ENCODE data around the gene DPEP1. TPM values are rescaled to one million over a fixed set of nuclear protein-coding genes. Genes with fewer than 3 reads are reported as not detected.

The DPEP1 gene
- total and polyA plus RNA-seq, 2 donors (not counting 1 experiment from before 2014, with no cell fraction given): not detected

DNA sequence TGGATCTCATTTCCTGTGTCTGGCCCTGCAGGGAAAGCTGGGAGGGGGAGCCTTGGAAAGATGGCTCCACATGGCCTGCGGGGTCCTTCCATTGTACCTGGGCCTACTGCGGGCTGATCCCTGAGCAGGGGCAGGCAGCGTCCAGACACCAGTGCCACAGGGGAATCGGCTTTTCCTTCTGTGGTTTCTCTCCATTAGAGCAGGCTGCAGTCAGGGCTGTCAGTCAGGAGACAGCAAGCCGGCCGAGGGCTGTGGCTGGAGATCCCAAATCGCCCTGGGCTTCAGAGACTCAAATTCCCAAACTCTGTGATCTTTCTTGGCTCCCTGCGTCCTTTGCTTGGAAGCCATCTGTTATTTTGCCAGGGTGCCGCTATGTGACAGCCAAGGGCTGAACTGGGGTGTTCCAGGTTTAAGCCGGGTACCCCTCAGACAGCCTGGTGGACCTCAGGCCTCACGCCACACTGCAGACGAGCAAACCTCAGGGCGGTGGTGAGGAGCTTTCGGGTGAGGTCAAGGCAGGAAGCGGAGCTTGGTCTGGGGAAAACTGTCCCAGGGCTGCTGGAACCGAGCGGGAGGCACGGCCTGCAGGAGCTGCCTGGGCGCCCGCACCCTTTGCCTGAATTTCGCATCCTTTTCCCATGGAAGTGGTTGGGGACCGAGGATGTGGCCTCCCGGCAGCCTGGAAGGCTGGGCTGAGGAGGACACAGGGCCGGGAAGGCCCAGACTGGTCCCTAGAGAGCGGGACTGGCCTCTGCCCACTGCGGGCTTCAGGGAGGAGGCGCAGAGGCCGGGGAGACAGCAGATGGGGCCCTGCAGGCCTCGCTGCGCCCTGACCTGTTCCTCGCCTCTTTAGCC is 39.4 kb upstream of the DPEP1 start:
- intact Hi-C loops (cut with micrococcal nuclease): no loop called here
- no peak for TF ChIP-seq EZH2 (IDR thresholded peaks at IDR 0.05; ENCODE audit: borderline replicate concordance, insufficient read depth, low read depth, low read length, poor library complexity, severe bottlenecking)
- TF ChIP-seq, protein P1, sequence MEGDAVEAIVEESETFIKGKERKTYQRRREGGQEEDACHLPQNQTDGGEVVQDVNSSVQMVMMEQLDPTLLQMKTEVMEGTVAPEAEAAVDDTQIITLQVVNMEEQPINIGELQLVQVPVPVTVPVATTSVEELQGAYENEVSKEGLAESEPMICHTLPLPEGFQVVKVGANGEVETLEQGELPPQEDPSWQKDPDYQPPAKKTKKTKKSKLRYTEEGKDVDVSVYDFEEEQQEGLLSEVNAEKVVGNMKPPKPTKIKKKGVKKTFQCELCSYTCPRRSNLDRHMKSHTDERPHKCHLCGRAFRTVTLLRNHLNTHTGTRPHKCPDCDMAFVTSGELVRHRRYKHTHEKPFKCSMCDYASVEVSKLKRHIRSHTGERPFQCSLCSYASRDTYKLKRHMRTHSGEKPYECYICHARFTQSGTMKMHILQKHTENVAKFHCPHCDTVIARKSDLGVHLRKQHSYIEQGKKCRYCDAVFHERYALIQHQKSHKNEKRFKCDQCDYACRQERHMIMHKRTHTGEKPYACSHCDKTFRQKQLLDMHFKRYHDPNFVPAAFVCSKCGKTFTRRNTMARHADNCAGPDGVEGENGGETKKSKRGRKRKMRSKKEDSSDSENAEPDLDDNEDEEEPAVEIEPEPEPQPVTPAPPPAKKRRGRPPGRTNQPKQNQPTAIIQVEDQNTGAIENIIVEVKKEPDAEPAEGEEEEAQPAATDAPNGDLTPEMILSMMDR (IDR thresholded peaks at IDR 0.05): no peak
- Mint-ChIP-seq H3K27me3 (peaks cover 14% of the 10 kb centered on the region), H3K4me1 (peaks cover 16% of the 10 kb centered on the region), H3K9me3 (ENCODE audit: insufficient read depth) (no peaks in the 10 kb centered on the region), H3K4me3 (peak overlapping the region; percentile 71), H3K27ac (peak overlapping the region; percentile 2)
- Histone ChIP-seq H3K27ac (ENCODE audit: low read length in 2 of 2) (no peak overlapping the region), H2AFZ (ENCODE audit: insufficient read depth, low read depth, low read length, poor library complexity, severe bottlenecking) (peak overlapping the region; percentile 71), H3K27me3 (replicated peaks in 1 of 4; ENCODE audit: control extremely low read depth in 1 of 4, control insufficient read depth in 3 of 4, insufficient read depth in 4 of 4, low read length in 3 of 4) (peaks cover 0 to 26% (median 5%) of the 10 kb centered on the region in 4 experiments), H3K9me3 (ENCODE audit: control extremely low read depth in 1 of 3, control insufficient read depth in 2 of 3, insufficient read depth in 1 of 3, low read length in 2 of 3) (no peaks in the 10 kb centered on the region), H3K4me3 (ENCODE audit: control extremely low read depth in 1 of 5, extremely low read depth in 1 of 5, insufficient read depth in 1 of 5, low read depth in 2 of 5, low read length in 4 of 5) (peak overlapping the region in 3 of 5 experiments; percentile 51 to 56 (median 54)), H4K20me1 (ENCODE audit: control insufficient read depth, insufficient read depth, low read length, poor library complexity, severe bottlenecking) (peaks cover 4% of the 10 kb centered on the region), H3K4me1 (ENCODE audit: control insufficient read depth in 2 of 2, insufficient read depth in 2 of 2, low read length in 2 of 2) (peaks cover 29 to 30% of the 10 kb centered on the region in 2 donors), H3K9ac (ENCODE audit: low read length) (peak overlapping the region; percentile 60), H3K79me2 (ENCODE audit: control insufficient read depth, insufficient read depth, low read length) (no peaks in the 10 kb centered on the region), H3K36me3 (replicated peaks in 1 of 2; ENCODE audit: control extremely low read depth in 1 of 2, control insufficient read depth in 1 of 2, extremely low read depth in 1 of 2, insufficient read depth in 2 of 2, low read length in 1 of 2) (no peaks in the 10 kb centered on the region), H3K4me2 (replicated peaks; ENCODE audit: low read depth, low read length, poor library complexity, severe bottlenecking) (peak overlapping the region; percentile 94)
- ChIA-PET POLR2A (no interaction called here), CTCF (no interaction called here)
- 86% methylated on average over 31 of the region's 31 CpGs for WGBS (ENCODE audit: insufficient coverage)
- no peak for ATAC-seq (ENCODE audit: low read depth)
- DNase-seq: no peak

DNA sequence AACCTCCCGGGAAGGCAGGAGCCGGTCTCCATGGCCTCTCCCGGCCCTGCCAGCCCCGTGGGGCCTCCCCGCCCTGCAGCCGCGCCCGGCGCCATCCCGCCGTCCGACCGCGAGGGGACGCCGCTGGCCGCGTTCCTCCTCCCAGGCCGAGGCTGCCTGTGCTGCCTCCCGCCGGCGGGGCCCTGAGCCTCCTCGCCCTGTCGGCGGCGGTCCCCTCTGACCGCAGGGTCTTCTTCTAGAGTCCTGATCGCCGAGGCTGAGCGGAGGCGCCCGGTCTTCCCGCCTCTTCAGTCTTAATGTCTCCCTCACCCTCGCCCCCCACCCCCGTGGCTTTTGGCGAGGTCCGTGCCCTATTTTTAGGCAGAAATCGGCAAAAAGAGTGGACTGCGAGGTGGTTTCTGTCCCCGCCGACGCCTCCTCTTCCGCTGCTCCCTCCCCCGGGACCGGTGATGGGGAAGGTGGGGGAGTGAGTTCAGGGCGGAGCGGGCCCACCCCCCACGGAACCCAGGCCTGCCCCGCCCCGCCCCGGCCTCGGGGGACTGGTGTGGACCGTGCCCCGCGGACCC is 38.7 kb upstream of the DPEP1 start:
- H3K4me1 ChIP-seq (ENCODE audit: control insufficient read depth in 2 of 2, insufficient read depth in 2 of 2, low read length in 2 of 2): peaks cover 29 to 30% of the 10 kb centered on the region in 2 donors
- Mint-ChIP-seq H3K27ac (no peak overlapping the region), H3K4me3 (peak overlapping the region; percentile 78), H3K9me3 (ENCODE audit: insufficient read depth) (no peaks in the 10 kb centered on the region), H3K4me1 (peaks cover 16% of the 10 kb centered on the region), H3K27me3 (peaks cover 14% of the 10 kb centered on the region)
- H3K4me2 ChIP-seq (replicated peaks; ENCODE audit: low read depth, low read length, poor library complexity, severe bottlenecking): peak overlapping the region; percentile 94
- CTCF ChIA-PET: no interaction called here
- peak overlapping the region; percentile 60 for H3K9ac ChIP-seq (ENCODE audit: low read length)
- intact Hi-C loops (cut with micrococcal nuclease): no loop called here
- H3K36me3 ChIP-seq (replicated peaks in 1 of 2; ENCODE audit: control extremely low read depth in 1 of 2, control insufficient read depth in 1 of 2, extremely low read depth in 1 of 2, insufficient read depth in 2 of 2, low read length in 1 of 2): no peaks in the 10 kb centered on the region
- H2AFZ ChIP-seq (ENCODE audit: insufficient read depth, low read depth, low read length, poor library complexity, severe bottlenecking): peak overlapping the region; percentile 71
- no peaks in the 10 kb centered on the region for H3K79me2 ChIP-seq (ENCODE audit: control insufficient read depth, insufficient read depth, low read length)
- peaks cover 4% of the 10 kb centered on the region for H4K20me1 ChIP-seq (ENCODE audit: control insufficient read depth, insufficient read depth, low read length, poor library complexity, severe bottlenecking)
- POLR2A ChIA-PET: interaction anchor here (1.3 kb wide), 1 partner anchor 11 kb away, joined by 9 read pairs; no protein-coding TSS in a partner anchor
- no peak overlapping the region for H3K27ac ChIP-seq (ENCODE audit: low read length in 2 of 2)
- peak; percentile 68 for DNase-seq
- 2% methylated on average over 51 of the region's 55 CpGs for WGBS (ENCODE audit: insufficient coverage)
- no peaks in the 10 kb centered on the region for H3K9me3 ChIP-seq (ENCODE audit: control extremely low read depth in 1 of 3, control insufficient read depth in 2 of 3, insufficient read depth in 1 of 3, low read length in 2 of 3)
- peaks cover 0 to 24% (median 5%) of the 10 kb centered on the region in 4 experiments for H3K27me3 ChIP-seq (replicated peaks in 1 of 4; ENCODE audit: control extremely low read depth in 1 of 4, control insufficient read depth in 3 of 4, insufficient read depth in 4 of 4, low read length in 3 of 4)
- peak overlapping the region in 4 of 5 experiments; percentile 35 to 56 (median 52) for H3K4me3 ChIP-seq (ENCODE audit: control extremely low read depth in 1 of 5, extremely low read depth in 1 of 5, insufficient read depth in 1 of 5, low read depth in 2 of 5, low read length in 4 of 5)
- TF ChIP-seq EZH2 (IDR thresholded peaks at IDR 0.05; ENCODE audit: borderline replicate concordance, insufficient read depth, low read depth, low read length, poor library complexity, severe bottlenecking): no peak
- TF ChIP-seq, protein P1 (IDR thresholded peaks at IDR 0.05): peak; percentile 59
- peak; percentile 52 for ATAC-seq (ENCODE audit: low read depth)
